HEK293 (cell line): Measurements from ENCODE around the gene HBA1.
"Not testable (repeated sequence)": the region's sequence is repeated elsewhere in the genome, so short reads cannot be mapped to it uniquely, and the experiment has no call there.

ENCODE experiments used
- CTCF ChIA-PET: fragments of 350-600 bp; formaldehyde crosslinking; extraction: SDS; loops from one replicate; lab custom pipeline; 2021; ENCODE audit warnings: antibody characterized with exemption; lab: Yijun Ruan, JAX
- POLR2A ChIA-PET: fragments of 300-600 bp; formaldehyde crosslinking; extraction: SDS; loops from one replicate; lab custom pipeline; 2020; ENCODE audit warnings: antibody characterized with exemption, inconsistent platforms; lab: Yijun Ruan, JAX
- H3K27ac ChIP-seq: fragments of 200-500 bp; sonication (Bioruptor generic); 2 replicates; pipeline ENCODE4 v1.5.1; 2014; ENCODE audit warnings: low read depth, low read length, control low read depth, inconsistent platforms; ENCODE audit errors: extremely low read depth
- H3K36me3 ChIP-seq, 2 experiments: fragments of 200-500 bp in 1 of 2; sonication (Bioruptor generic) in 1 of 2; 1 replicate in 1 of 2; 2 replicates in 1 of 2; pipeline ENCODE4 v1.5.1; 2014 to 2017; ENCODE audit warnings: inconsistent platforms in 2 of 2, low read length in 2 of 2; ENCODE audit not compliant: control insufficient read depth in 2 of 2, insufficient read depth in 1 of 2
- H3K4me1 ChIP-seq: fragments of 200-500 bp; sonication (Bioruptor generic); 2 replicates; pipeline ENCODE4 v1.5.1; 2014; ENCODE audit warnings: mild to moderate bottlenecking, low read length, inconsistent platforms; ENCODE audit not compliant: control insufficient read depth, insufficient read depth
- H3K4me3 ChIP-seq: 2 replicates; pipeline ENCODE4 v1.5.1; 2011; ENCODE audit warnings: low read depth, mild to moderate bottlenecking, control low read depth, low read length, moderate library complexity
- H3K9me3 ChIP-seq: fragments of 200-500 bp; sonication (Bioruptor generic); 2 replicates; pipeline ENCODE4 v1.5.1; 2014; ENCODE audit warnings: low read depth, low read length, inconsistent platforms; ENCODE audit not compliant: control insufficient read depth, insufficient read depth
- GFI1B ChIP-seq: fragments of 450-650 bp; formaldehyde crosslinking; IDR thresholded peaks from 2 replicates; pipeline ENCODE4 v1.5.1; 2016; ENCODE audit warnings: missing biosample characterization, missing genetic modification characterization
- KLF1 ChIP-seq: fragments of 450-650 bp; formaldehyde crosslinking; IDR thresholded peaks from 2 replicates; pipeline ENCODE4 v1.5.1; 2016; ENCODE audit warnings: missing biosample characterization, missing genetic modification characterization
- KLF10 ChIP-seq: fragments of 450-650 bp; IDR thresholded peaks from 2 replicates; pipeline ENCODE4 v1.5.1; 2018; ENCODE audit warnings: missing biosample characterization, mild to moderate bottlenecking, missing genetic modification characterization
- KLF9 ChIP-seq: fragments of 450-650 bp; formaldehyde crosslinking; IDR thresholded peaks from 2 replicates; pipeline ENCODE4 v1.5.1; 2016; ENCODE audit warnings: missing biosample characterization, missing genetic modification characterization, low read depth
- SP2 ChIP-seq: fragments of 450-650 bp; formaldehyde crosslinking; IDR thresholded peaks from 2 replicates; pipeline ENCODE4 v1.5.1; 2016; ENCODE audit warnings: missing biosample characterization, missing genetic modification characterization
- YY2 ChIP-seq: fragments of 450-650 bp; formaldehyde crosslinking; IDR thresholded peaks from 2 replicates; pipeline ENCODE4 v1.5.1; 2016; ENCODE audit warnings: missing biosample characterization, missing genetic modification characterization
- ZBTB11 ChIP-seq: fragments of 450-650 bp; formaldehyde crosslinking; conservative IDR thresholded peaks from 2 replicates; pipeline ENCODE4 v1.5.1; 2016; ENCODE audit warnings: low read depth, missing biosample characterization, missing genetic modification characterization
- ZNF140 ChIP-seq: fragments of 450-650 bp; formaldehyde crosslinking; IDR thresholded peaks from 2 replicates; pipeline ENCODE4 v1.5.1; 2016; ENCODE audit warnings: missing biosample characterization, missing genetic modification characterization
- ZNF146 ChIP-seq: fragments of 450-650 bp; formaldehyde crosslinking; IDR thresholded peaks from 2 replicates; pipeline ENCODE4 v1.5.1; 2016; ENCODE audit warnings: missing biosample characterization, missing genetic modification characterization
- ZNF302 ChIP-seq: fragments of 450-650 bp; formaldehyde crosslinking; IDR thresholded peaks from 2 replicates; pipeline ENCODE4 v1.5.1; 2016; ENCODE audit warnings: missing biosample characterization, missing genetic modification characterization, low read depth
- ZNF366 ChIP-seq: fragments of 450-650 bp; formaldehyde crosslinking; conservative IDR thresholded peaks from 2 replicates; pipeline ENCODE4 v1.5.1; 2016; ENCODE audit warnings: missing biosample characterization, missing genetic modification characterization
- ZNF555 ChIP-seq: fragments of 450-650 bp; formaldehyde crosslinking; conservative IDR thresholded peaks from 2 replicates; pipeline ENCODE4 v1.5.1; 2017; ENCODE audit warnings: missing biosample characterization, mild to moderate bottlenecking, missing genetic modification characterization, inconsistent platforms
- ZNF600 ChIP-seq: fragments of 450-650 bp; formaldehyde crosslinking; IDR thresholded peaks from 2 replicates; pipeline ENCODE4 v1.5.1; 2016; ENCODE audit warnings: missing biosample characterization, missing genetic modification characterization
- ZNF776 ChIP-seq: fragments of 450-650 bp; formaldehyde crosslinking; IDR thresholded peaks from 2 replicates; pipeline ENCODE4 v1.5.0; 2017; ENCODE audit warnings: missing biosample characterization, missing genetic modification characterization, borderline replicate concordance
- TF ChIP-seq, protein P1 (sequence below): fragments of 450-650 bp; formaldehyde crosslinking; IDR thresholded peaks from 2 replicates; pipeline ENCODE4 v1.5.1; 2016; ENCODE audit warnings: missing biosample characterization, missing genetic modification characterization
- TF ChIP-seq, protein P2 (sequence below): fragments of 450-650 bp; formaldehyde crosslinking; IDR thresholded peaks from 2 replicates; pipeline ENCODE4 v1.5.1; 2016; ENCODE audit warnings: missing biosample characterization, missing genetic modification characterization

Gene HBA1

DNA sequence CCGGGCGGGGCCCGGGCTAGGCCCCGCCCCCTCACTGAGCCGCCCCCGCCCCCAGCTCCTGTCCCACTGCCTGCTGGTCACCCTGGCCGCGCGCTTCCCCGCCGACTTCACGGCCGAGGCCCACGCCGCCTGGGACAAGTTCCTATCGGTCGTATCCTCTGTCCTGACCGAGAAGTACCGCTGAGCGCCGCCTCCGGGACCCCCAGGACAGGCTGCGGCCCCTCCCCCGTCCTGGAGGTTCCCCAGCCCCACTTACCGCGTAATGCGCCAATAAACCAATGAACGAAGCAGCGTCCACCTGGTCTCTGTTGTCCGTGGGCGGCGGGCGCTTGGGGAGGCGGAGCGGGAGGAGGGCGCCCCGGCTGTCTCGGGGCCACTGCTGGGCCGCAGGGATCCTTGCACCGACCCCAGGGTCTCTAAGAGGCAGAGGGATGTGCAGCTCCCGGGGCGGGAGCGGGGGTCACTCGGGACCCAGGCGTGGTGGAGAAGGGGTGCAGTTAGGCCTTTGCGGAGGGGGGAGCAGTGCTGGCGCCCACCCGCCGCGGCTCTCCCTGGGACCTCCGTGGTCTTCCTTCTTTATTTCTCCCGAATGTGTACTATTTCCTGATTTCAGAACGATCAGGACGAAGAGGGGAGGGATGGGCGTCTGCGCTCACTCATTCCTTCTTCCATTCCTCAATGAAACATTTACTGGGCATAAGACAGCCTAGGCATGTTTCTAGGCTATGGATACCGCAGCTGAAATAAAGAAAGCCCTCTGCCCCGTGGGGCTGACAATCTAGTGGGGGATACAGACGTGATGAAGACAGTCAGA lies 22.1 kb upstream of the HBA1 start (continued):
- TF ChIP-seq ZBTB11: no peak
- TF ChIP-seq GFI1B: no peak
- no peak for TF ChIP-seq ZNF776 (tag by site-specific recombination)

DNA sequence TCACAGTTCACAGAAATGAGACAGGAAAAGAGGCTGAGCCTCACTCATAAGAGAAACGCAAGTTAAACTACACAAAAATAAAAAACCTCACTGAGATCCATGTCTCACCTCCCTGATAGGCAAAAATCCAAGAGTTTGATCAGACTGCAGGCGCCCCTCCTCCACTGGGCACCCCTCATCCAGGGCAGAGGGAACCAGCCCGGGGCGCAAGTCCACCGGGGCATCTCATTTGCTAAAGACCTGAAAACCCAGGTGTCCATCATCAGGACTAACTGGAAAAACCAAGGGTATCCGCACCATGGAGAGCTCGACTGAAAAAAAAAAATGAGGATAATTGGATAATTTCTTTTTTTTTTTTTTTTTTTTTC lies 21.5 kb upstream of the HBA1 start:
- TF ChIP-seq ZNF146 (tag by site-specific recombination) (no peak), ZNF302 (no peak), ZNF140 (no peak)
- TF ChIP-seq, protein P1, sequence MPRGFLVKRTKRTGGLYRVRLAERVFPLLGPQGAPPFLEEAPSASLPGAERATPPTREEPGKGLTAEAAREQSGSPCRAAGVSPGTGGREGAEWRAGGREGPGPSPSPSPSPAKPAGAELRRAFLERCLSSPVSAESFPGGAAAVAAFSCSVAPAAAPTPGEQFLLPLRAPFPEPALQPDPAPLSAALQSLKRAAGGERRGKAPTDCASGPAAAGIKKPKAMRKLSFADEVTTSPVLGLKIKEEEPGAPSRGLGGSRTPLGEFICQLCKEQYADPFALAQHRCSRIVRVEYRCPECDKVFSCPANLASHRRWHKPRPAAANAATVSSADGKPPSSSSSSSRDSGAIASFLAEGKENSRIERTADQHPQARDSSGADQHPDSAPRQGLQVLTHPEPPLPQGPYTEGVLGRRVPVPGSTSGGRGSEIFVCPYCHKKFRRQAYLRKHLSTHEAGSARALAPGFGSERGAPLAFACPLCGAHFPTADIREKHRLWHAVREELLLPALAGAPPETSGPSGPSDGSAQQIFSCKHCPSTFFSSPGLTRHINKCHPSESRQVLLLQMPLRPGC: no peak
- TF ChIP-seq, protein P2, sequence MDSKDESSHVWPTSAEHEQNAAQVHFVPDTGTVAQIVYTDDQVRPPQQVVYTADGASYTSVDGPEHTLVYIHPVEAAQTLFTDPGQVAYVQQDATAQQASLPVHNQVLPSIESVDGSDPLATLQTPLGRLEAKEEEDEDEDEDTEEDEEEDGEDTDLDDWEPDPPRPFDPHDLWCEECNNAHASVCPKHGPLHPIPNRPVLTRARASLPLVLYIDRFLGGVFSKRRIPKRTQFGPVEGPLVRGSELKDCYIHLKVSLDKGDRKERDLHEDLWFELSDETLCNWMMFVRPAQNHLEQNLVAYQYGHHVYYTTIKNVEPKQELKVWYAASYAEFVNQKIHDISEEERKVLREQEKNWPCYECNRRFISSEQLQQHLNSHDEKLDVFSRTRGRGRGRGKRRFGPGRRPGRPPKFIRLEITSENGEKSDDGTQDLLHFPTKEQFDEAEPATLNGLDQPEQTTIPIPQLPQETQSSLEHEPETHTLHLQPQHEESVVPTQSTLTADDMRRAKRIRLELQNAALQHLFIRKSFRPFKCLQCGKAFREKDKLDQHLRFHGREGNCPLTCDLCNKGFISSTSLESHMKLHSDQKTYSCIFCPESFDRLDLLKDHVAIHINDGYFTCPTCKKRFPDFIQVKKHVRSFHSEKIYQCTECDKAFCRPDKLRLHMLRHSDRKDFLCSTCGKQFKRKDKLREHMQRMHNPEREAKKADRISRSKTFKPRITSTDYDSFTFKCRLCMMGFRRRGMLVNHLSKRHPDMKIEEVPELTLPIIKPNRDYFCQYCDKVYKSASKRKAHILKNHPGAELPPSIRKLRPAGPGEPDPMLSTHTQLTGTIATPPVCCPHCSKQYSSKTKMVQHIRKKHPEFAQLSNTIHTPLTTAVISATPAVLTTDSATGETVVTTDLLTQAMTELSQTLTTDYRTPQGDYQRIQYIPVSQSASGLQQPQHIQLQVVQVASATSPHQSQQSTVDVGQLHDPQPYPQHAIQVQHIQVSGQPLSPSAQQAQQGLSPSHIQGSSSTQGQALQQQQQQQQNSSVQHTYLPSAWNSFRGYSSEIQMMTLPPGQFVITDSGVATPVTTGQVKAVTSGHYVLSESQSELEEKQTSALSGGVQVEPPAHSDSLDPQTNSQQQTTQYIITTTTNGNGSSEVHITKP: 0 out of 2 replicates have a peak, but pooled peaks have one; percentile 18
- H3K4me1 ChIP-seq: no peaks in the 10 kb centered on the region
- no peaks in the 10 kb centered on the region for H3K36me3 ChIP-seq
- ChIA-PET CTCF (interaction anchor here (0.7 to 1.2 kb wide), 2 partner anchors 37 to 48 kb away, joined by 4 to 5 read pairs; no protein-coding TSS in a partner anchor), POLR2A (interaction anchor here (0.6 kb wide), 1 partner anchor 1224 kb away, joined by 4 read pairs; no protein-coding TSS in a partner anchor)
- no peak overlapping the region for H3K27ac ChIP-seq
- H3K4me3 ChIP-seq: peak overlapping the region; percentile 36; the same call in 1 of the 2 replicates
- H3K9me3 ChIP-seq: no peaks in the 10 kb centered on the region

DNA sequence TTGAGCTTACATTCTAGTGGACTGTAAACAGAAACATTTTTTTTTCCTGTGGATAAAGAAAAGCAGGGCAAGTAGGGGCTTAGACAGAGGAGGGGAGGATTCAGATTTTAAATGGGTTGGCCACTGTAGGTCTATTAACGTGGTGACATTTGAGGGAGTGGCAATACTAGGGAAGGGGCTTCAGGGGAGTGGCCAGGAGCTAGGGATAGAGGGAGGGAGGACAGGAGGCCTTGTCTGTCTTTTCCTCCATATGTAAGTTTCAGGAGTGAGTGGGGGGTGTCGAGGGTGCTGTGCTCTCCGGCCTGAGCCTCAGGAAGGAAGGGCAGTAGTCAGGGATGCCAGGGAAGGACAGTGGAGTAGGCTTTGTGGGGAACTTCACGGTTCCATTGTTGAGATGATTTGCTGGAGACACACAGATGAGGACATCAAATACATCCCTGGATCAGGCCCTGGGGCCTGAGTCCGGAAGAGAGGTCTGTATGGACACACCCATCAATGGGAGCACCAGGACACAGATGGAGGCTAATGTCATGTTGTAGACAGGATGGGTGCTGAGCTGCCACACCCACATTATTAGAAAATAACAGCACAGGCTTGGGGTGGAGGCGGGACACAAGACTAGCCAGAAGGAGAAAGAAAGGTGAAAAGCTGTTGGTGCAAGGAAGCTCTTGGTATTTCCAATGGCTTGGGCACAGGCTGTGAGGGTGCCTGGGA lies 17.2 kb upstream of the HBA1 start:
- Histone ChIP-seq H3K4me3 (no peak overlapping the region), H3K27ac (no peak overlapping the region), H3K4me1 (no peaks in the 10 kb centered on the region), H3K36me3 (no peaks in the 10 kb centered on the region), H3K9me3 (no peaks in the 10 kb centered on the region)
- TF ChIP-seq YY2 (no peak), KLF1 (tag by site-specific recombination) (peak; percentile 51), ZNF555 (tag by site-specific recombination) (no peak), KLF10 (tag by site-specific recombination) (peak; percentile 29; the same call in 1 of the 2 replicates), ZNF600 (tag by site-specific recombination) (peak; percentile 22; the same call in 1 of the 2 replicates), ZNF366 (tag by site-specific recombination) (peak; percentile 39; the same call in 1 of the 2 replicates), KLF9 (tag by site-specific recombination) (0 out of 2 replicates have a peak, but pooled peaks have one; percentile 32), SP2 (0 out of 2 replicates have a peak, but pooled peaks have one; percentile 18)
- ChIA-PET POLR2A (interaction anchor here (0.6 to 0.7 kb wide), 4 partner anchors 11 to 72 kb away, joined by 3 to 6 read pairs (median 4); no protein-coding TSS in a partner anchor), CTCF (no interaction called here)

DNA sequence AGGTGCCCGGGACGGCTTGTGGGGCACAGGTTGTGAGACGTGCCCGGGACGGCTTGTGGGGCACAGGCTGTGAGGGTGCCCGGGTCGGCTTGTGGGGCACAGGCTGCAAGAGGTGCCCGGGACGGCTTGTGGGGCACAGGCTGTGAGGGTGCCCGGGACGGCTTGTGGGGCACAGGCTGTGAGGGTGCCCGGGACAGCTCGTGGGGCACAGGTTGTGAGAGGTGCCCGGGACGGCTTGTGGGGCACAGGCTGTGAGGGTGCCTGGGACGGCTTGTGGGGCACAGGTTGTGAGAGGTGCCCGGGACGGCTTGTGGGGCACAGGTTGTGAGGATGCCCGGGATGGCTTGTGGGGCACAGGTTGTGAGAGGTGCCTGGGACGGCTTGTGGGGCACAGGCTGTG lies 16.2 kb upstream of the HBA1 start:
- POLR2A ChIA-PET: interaction anchor here (0.6 kb wide), 1 partner anchor 25 kb away, joined by 3 read pairs; no protein-coding TSS in a partner anchor

More for the DNA sequence above, 16.2 kb upstream of the HBA1 start:
- H3K4me3 ChIP-seq, H3K4me1 ChIP-seq, H3K9me3 ChIP-seq, CTCF ChIA-PET, H3K36me3 ChIP-seq, H3K27ac ChIP-seq: not testable (repeated sequence)
